Measurements from ENCODE around the gene NOL9.

The NOL9 gene

GRCh38 chr1:6519491-6519934 is 34.8 kb downstream of the NOL9 start:
- no peak for DNase-seq

DNA sequence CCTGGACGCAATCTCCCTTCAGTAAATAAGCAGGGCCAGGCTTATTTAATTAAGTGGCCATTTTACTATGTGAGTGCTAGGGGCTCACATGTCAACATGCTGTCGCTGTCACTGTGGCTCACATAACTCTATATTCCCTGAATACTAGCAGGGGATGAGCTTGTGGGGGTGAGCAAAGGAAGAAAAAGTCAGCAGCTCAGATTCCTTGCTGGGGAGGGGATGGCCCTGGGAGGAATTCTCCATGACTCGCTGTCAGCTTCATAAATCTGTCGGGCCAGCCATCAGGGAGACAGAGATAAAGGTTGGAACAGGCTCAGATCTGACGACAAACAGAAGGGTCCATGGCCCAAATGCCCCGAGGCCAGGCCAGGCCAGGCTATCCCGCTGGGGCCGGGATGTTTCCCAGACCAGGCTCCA is 36.9 kb downstream of the NOL9 start:
- DNase-seq = peak; percentile 42

GRCh38 chr1:6515771-6516170 is 38.5 kb downstream of the NOL9 start:
- no peak for DNase-seq

- DNase-seq = no peak
These were observed 41.0 kb downstream of the NOL9 start for GRCh38 chr1:6513320-6513801.

DNA sequence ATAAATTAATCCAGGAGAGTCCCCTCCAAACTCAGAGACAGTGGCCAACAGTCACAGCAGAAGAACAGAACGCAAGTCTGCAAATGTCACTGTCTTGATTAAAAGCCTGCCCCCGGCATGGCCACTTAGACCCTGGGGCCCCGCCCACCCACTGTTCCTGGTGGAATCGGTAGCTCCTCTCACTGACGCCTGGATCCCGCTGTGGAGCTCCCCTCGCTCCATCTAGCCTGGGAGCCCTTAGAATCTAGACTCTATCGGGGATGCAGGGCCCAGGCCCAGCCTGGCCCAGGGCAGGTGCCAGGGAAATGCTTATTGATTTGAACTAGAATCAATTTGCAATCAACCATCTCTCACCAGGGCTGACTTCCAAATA is 41.4 kb downstream of the NOL9 start:
- DNase-seq = no peak

DNA sequence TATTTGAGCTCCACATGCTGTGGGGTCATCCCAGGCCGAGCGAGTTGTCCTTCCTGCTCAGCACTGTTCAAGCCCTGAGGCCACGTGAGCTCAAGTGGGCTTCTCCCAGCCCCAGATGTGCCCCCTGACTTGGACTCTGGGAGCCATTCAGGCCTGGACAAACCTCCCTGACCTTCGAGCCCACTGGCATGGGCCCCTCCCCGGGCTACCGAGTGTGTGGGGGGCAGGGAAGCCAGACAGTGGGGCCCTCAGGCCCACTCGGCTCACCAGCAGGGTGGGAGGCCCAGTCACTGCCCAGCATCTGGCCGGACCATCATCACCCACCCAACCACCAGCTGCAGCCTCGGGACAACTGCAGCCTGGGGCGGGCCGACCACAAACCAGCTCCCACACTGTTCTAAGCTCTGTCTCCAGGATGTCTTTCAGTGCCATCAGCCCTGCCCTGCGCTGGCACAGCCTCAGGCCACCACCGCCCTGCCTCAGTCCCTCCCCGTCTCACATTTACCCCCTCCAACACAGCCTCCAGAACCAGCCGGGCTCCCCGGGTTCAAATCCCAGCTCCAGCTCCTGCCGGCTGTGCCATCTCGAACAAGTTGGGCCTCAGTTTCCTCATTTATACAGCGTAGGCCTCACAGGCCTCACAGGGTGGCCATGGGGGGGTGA is 41.9 kb downstream of the NOL9 start:
- no peak for DNase-seq

DNA sequence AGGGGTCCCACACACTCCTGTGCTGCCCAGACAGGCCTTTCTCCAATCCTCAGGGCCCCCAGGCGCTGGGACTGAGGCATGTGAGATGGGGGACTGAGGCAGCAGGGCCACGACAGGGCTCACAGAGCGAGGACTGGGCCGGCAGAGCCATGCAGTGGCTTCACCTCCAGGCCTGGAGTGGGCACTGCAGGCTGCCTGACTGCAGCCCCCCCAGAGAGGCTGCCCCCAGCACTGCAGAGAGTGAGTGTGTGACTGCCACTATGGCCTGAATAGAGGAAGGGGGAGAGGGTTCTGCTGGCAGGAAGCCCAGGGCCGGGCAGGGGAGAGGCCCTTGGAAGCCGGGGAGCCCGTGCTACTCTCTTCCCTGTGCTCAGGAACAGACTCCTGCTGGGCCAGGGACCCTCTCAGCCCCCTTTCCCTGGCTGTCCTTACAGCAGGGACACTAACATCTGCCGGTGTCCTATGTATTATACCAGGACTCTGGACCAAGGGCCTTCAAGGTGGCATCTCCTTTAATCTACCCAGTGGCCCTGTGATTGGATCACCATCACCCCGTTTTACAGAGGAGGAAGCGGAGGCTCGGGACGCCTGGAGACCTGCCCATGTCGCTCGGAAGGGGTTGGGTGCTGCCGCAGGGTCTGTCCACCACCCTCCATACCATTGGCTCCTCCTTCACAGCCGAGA is 42.6 kb downstream of the NOL9 start:
- no peak for DNase-seq

DNA sequence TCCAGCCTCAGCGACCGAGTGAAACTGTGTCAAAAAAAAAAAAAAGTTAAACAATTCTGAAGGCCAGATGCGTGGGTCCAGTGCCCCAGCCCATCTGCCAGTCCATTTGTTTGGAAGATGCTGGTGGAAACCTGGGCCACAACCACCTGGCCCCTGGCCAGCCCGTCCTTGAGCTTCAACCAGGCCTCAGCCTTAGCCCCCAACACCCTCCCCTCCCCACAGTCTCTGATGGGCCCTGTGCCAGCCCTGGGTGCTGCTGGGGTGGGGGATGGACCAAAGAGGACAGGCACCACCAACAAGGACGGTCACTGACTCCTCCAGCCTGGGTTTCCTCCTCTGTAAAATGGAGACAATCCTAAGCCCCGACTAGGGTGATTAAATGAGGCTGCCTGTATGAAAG is 43.3 kb downstream of the NOL9 start:
- no peak for DNase-seq

- DNase-seq = no peak
These were observed 43.8 kb downstream of the NOL9 start for GRCh38 chr1:6510493-6510892.

- DNase-seq = no peak
These were observed 44.4 kb downstream of the NOL9 start for GRCh38 chr1:6509919-6510291.

GRCh38 chr1:6509220-6509918 is 44.9 kb downstream of the NOL9 start:
- DNase-seq = no peak

GRCh38 chr1:6508816-6509189 is 45.5 kb downstream of the NOL9 start:
- DNase-seq = no peak

DNA sequence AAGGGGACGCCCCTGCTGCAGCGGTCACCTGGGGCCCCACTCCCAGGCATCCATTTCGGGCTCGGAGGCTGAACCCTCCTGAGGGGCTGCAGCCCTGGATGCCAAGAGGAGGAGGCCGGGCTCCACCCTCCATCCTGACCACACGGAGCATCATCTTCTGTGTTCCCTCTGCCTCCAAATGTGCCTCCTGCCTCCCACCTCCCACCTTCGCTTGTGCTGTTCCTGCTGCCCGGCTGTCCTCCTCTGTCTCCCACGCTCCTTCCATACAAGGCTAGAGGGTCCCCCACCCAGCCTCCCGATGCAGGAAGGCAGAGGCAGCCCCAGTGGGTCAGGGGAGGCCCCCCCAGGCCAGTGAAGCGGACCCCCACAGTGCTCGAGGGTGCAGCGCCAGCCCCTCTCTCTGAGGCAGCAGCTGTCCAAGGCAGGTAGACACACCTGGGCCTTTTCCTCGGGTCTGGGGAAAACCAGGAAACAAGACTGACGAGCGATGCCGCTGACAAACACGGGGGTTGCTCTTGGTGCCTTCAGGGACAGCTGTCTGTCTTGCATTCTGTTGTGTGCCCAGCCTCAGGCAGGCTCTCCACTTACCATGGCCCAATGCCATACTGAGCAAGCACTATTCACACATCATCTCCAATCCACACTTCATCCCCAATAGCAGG is 46.0 kb downstream of the NOL9 start:
- no peak for DNase-seq

DNA sequence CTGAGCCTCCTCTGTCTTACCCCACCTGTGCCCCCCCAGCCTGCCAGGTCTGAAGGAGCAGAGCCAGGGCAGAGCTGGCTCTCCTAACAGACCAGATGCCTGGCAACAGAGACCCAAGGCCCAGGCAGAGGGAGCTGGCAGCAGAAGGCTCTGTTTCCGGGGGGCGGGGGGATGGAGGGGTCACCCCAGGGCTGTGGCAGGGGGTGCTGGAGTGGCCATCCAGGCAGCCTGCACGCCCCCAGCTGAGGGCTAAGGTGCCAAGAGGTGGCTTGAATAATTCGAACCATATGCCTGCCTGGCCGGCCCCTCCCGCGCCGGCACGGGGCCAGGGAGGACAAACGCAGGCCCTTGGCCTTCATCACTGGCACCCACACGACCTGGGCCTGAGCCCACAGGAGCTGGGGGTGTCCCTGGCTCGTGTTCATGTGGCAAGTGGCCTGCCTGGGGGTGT is 46.8 kb downstream of the NOL9 start:
- DNase-seq = no peak

- DNase-seq = no peak
These were observed 47.3 kb downstream of the NOL9 start for GRCh38 chr1:6507037-6507428.

DNA sequence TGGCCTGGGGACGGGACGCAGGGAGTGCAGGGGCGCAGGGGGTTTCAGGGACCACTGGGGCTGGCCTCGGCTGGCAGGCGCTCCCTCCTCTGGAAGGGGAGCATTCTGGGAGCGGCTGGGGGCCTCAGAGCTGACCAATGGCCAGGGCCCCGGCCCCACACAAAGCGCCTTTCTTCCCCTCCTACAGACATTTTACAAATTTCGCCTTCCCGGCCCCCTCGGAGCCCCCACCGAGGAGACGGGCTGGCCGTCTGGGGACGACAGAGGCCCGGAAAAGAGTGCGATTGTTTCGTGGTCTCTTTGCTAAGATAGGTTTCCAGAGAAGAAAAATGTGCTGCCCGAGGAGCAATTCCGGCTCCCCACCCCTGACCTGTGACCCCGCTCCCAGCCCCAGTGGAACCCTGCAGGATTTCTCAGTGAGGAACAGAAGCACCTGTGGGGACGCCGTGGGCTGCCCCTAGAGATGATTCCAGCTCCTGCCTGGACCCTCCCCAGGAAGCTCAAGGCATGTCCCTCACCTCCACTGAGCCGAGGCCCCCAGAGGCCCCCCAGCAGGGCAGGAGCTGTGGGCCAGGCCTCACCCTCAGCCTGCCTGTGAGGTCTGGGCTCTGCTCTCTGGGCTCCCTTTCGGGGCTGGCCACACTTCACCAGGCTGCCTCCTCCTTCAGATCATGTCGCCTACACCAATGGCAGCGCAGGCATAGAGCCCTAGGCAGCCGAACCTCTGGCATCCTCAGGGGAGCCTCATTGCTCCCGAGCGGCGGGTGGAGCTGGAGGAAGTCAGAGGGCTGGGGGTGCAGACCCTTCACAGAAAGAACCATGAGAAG is 47.9 kb downstream of the NOL9 start:
- DNase-seq = no peak

GRCh38 chr1:6505367-6506209 is 48.7 kb downstream of the NOL9 start:
- no peak for DNase-seq

GRCh38 chr1:6504887-6505286 is 49.4 kb downstream of the NOL9 start:
- no peak for DNase-seq

DNA sequence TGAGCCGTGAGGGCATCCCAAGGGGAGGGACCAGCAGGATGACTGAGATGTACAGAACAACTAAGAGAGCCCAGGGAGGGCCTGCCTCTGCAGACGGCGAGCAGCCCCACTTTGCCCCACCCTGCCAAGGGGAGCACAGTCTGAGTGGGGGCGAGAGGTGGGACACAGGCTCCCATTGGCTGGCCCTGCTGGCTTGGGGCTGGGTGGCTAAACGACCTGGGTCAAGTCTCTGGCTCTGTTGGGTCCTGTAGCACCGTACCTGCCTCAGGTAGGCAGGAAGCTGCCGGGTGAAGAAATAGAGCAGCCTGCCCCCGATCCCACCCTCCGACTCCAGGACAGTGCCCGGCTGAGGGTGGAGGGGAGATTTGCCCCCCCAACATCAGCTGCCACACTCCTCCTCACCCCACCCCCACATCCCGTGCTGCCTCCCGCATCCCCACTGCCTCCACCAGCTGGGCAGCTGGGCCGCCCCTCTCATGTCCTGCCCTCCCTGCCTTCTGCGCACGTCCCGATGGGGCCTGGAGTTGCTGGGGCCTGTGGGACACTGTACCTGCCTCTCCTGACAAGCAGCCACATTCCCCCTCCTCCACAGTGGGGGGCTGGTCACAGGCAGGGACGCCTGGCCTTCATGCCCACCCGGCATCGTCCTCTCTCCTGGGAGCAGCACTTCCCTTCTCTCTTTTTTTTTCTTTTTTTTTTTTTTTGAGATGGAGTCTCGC is 50.3 kb downstream of the NOL9 start:
- DNase-seq = no peak

DNA sequence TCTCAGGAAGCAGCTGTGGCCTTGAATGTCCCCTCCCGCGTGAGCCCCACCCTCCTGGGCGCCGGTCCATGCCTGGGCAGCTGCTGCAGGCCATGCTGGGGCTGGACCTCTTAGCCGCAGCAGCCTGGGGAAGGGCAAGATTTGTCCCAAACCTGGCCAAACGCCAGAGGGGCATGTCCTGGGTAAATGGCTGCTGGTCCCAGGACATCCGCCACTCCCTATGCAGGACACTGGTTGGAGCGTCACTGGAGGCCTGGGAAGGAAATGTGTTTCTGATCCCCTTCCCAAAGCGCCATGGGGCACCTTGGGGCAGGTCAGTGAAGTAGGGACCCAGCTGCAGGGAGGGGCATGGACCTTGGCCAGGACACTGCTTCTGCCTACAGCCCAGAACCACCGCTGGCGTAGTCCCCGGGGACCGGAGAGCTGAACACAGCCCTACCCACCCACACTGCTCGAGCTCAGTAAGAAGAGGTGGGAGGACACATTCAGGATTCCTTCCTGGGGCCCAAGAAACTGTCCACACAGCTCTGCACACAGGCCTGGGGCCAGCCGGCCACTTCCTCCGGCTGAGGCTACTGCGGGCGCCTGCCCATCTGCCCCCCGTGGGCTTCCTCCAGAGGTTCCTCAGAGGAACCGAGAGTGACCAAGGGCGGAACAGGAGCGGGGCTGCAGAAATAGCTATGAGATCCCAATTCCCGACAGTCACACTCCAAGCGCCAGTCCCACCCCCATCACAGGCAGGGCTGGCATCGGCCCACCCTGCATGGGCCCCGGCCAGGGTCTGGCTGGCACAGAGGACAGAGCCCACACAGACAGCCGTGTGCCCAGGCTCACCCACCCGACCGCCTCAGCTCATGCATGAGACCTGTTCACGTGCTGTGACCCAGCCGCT is 52.1 kb downstream of the NOL9 start:
- DNase-seq = no peak

Data from fibroblast of skin of right biceps (primary cell).